Colonic mucosa (tissue), 4 donors: Measurements from ENCODE around the gene DNAH6. TPM values are rescaled to one million over a fixed set of nuclear protein-coding genes. Genes with fewer than 3 reads are reported as not detected.
A peak's percentile ranks its signal among the peaks of the same experiment; 100 is the strongest.

ENCODE experiments used
- DNase-seq: peaks from one replicate; pipeline ENCODE4 v3.0.0-alpha.2; 2020
- H3K27ac ChIP-seq: fragments of 200-600 bp; one replicate; pipeline ENCODE4 v1.8.0; 2021
- H3K27me3 ChIP-seq: fragments of 200-600 bp; one replicate; pipeline ENCODE4 v1.8.0; 2021
- H3K36me3 ChIP-seq: fragments of 200-600 bp; one replicate; pipeline ENCODE4 v1.8.0; 2021
- H3K4me1 ChIP-seq: fragments of 200-600 bp; one replicate; pipeline ENCODE4 v1.8.0; 2021; ENCODE audit warnings: mild to moderate bottlenecking
- H3K4me3 ChIP-seq: fragments of 200-600 bp; one replicate; pipeline ENCODE4 v1.8.0; 2021
- H3K9ac ChIP-seq, 2 donors: one replicate each; pipeline ENCODE4 v1.7.0; 2013; ENCODE audit warnings: control low read depth in 2 of 2, low read depth in 2 of 2, low read length in 2 of 2
- H3K9me3 ChIP-seq: fragments of 200-600 bp; one replicate; pipeline ENCODE4 v1.8.0; 2021
- intact Hi-C: fragments of 100-400 bp; cut with DNase I; formaldehyde crosslinking; loops from one replicate; pipeline ENCODE4 v1.14.1; 2022
- total RNA-seq, 2 donors: library from RNA; stranded (reverse); fragmentation: NEBNext Ultra II Directional in 1 of 2; extraction: Animal tissue kit (Norgen Biotek cat#: 25700) in 1 of 2; gene quantifications; one replicate each; pipeline ENCODE4 v1.2.1, GENCODE V29; 2021
- TF ChIP-seq, protein P1 (sequence below): fragments of 200-600 bp; IDR thresholded peaks from one replicate; pipeline ENCODE4 v1.8.0; 2022; ENCODE audit warnings: antibody characterized with exemption, mild to moderate bottlenecking
- donor health status: healthy.
- donor health status: DM: no; HTN: no; CAD: no.
- donor health status: DM: no; HTN: no; CAD: no.

Gene DNAH6
- total RNA-seq, 2 donors from 2014 or later, result 1.2 to 1.8 TPM

DNA sequence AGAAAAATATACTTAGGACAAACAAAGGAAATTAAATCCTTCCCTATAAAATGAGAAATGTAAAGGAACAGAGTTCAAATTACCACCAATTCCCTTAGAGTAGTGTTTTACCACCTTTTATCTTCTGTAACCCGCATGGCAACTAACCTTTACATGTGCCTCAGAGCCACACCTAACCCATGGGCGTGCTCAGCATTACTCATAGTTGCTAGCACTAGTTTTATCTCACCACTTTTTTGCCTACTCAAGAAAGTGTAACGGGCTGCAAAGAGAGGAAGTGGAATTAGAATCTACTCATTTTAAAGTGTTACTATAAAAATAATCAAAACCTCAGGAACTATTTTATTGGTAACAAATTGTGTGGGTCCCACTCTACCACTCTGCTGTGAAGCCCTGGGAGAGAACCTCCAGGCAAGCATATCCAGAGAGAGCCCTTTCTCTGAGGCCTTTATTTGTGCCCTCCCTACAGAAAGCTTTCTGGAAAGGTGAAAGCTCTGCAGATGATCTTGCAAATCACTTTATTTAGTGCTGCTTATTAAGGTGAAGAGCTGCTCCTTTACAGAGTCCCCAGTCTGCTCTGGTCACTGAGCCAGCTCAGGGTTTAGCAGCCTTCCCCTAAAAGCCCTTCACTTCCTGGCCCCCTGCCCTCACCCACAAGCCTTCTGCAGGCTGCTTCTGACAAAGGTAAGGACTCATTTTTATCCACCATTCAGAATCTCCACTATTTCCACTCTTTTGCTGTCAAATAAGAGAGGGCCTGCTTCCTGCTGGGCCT, 265.8 kb downstream of the DNAH6 start:
- no peaks in the 10 kb centered on the region for H3K36me3 ChIP-seq
- H3K9me3 ChIP-seq, result no peaks in the 10 kb centered on the region
- peak overlapping the region in 1 of 2 donors; percentile 65 for H3K9ac ChIP-seq
- no peaks in the 10 kb centered on the region for H3K27me3 ChIP-seq
- no peak overlapping the region for H3K4me3 ChIP-seq
- peak overlapping the region; percentile 76 for H3K27ac ChIP-seq
- TF ChIP-seq, protein P1, sequence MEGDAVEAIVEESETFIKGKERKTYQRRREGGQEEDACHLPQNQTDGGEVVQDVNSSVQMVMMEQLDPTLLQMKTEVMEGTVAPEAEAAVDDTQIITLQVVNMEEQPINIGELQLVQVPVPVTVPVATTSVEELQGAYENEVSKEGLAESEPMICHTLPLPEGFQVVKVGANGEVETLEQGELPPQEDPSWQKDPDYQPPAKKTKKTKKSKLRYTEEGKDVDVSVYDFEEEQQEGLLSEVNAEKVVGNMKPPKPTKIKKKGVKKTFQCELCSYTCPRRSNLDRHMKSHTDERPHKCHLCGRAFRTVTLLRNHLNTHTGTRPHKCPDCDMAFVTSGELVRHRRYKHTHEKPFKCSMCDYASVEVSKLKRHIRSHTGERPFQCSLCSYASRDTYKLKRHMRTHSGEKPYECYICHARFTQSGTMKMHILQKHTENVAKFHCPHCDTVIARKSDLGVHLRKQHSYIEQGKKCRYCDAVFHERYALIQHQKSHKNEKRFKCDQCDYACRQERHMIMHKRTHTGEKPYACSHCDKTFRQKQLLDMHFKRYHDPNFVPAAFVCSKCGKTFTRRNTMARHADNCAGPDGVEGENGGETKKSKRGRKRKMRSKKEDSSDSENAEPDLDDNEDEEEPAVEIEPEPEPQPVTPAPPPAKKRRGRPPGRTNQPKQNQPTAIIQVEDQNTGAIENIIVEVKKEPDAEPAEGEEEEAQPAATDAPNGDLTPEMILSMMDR, result no peak
- peak; percentile 83 for DNase-seq
- intact Hi-C loops, result no loop called here
- H3K4me1 ChIP-seq, result peaks cover 13% of the 10 kb centered on the region

DNA sequence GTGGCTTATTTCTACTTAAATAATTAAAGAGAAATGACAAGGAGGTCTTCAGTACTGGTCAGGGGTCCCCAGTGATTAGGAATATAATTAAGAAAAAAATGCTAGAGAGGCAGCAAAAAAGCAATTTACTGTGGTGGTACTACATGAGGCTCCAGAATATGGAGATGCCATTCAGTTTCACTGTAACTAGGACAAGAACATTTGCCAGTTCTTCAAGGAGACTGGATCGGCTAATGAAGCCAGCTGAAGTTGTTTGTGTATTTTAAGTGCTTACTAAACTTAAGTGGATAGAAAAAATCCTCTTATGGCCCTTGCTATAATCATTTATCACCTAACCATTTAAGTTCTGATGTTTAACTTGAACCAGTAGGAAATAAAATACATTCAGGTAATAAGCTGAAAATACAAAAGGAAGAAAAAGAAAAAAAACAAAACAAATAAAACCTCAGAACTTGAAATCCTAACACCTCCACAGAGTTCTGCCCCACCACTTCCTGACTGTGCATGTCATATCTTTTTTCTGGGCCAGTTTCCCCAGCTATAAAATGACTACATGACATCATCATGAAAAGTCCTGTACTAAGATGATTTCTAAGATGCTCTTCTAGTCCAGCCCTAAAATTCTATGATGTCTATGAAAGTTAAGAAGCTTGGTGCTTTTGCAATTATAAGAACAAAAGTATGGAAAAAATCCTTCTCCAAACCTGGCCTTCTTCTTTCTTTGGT, 266.6 kb downstream of the DNAH6 start:
- Histone ChIP-seq H3K9ac (peak overlapping the region in 1 of 2 donors; percentile 65), H3K4me1 (peaks cover 13% of the 10 kb centered on the region), H3K27me3 (no peaks in the 10 kb centered on the region), H3K4me3 (no peak overlapping the region), H3K9me3 (no peaks in the 10 kb centered on the region), H3K27ac (peak overlapping the region; percentile 76), H3K36me3 (no peaks in the 10 kb centered on the region)
- TF ChIP-seq, protein P1, result no peak
- intact Hi-C loops, result no loop called here
- DNase-seq, result no peak

DNA sequence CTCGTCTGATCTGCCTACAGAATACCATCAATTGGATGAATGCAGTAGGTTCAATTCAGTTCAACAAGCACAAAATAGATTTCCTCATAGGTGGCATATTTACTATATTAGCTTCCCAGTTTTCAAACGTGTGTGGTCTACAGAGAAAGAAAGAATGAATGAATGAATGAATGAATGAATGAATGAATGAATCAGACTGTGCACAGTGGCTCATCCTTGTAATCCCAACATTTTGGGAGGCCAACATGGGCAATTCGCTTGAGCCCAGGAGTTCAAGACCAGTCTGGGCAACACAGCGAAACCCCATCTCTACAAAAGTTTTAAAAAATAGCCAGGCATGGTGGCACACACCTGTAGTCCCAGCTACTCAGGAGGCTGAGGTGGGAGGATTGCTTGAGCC, 269.7 kb downstream of the DNAH6 start:
- Histone ChIP-seq H3K27ac (no peak overlapping the region), H3K36me3 (no peaks in the 10 kb centered on the region), H3K4me1 (peaks cover 13% of the 10 kb centered on the region), H3K9me3 (no peaks in the 10 kb centered on the region), H3K27me3 (no peaks in the 10 kb centered on the region), H3K9ac (no peak overlapping the region), H3K4me3 (no peak overlapping the region)
- intact Hi-C loops, result no loop called here
- no peak for DNase-seq
- TF ChIP-seq, protein P1, result no peak

DNA sequence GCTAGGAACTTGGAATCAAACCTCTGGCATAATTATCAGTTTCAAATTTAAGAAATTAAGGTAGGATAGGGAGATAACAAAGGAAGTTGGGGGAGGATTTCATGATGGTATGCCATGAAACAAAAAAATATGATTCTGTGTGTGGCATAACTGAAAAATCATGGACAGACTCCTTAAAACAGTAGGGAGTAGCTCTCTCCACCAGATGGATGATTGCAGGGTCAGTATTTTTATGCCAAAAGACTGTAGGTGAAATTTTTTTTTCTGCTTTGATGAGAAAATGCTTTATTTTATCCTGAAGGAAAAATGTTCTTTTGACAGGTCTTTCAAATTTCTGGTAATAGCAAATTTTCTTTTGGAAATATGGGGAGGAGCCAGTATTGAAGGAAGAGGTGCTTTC, 270.3 kb downstream of the DNAH6 start:
- H3K4me3 ChIP-seq, result no peak overlapping the region
- H3K27me3 ChIP-seq, result no peaks in the 10 kb centered on the region
- no peak overlapping the region for H3K9ac ChIP-seq
- no peak for DNase-seq
- intact Hi-C loops, result no loop called here
- no peak overlapping the region for H3K27ac ChIP-seq
- H3K36me3 ChIP-seq, result no peaks in the 10 kb centered on the region
- H3K4me1 ChIP-seq, result peaks cover 8% of the 10 kb centered on the region
- TF ChIP-seq, protein P1, result no peak
- no peaks in the 10 kb centered on the region for H3K9me3 ChIP-seq

DNA sequence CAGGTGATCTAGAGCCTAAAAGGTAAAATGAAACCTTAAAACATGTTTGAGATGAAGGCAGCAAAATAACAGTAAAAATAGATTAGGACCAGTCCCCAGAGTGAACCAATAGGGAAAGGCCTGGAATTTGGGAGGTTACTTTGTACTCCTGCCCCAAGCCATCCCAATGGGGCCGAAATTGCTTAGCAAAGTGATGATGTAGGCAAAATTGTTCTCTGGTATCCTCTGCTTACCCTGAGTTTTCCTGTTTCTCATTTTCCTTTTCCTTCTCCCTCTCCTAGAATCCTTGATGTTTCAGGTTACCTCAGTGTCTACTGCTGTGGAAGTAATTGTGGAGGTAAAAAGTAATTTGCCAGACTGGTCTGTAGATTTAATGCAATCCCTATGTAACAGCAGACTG, 271.7 kb downstream of the DNAH6 start:
- H3K36me3 ChIP-seq, result no peaks in the 10 kb centered on the region
- intact Hi-C loops, result no loop called here
- H3K9me3 ChIP-seq, result no peaks in the 10 kb centered on the region
- no peak overlapping the region for H3K27ac ChIP-seq
- H3K27me3 ChIP-seq, result no peaks in the 10 kb centered on the region
- no peak overlapping the region for H3K9ac ChIP-seq
- H3K4me3 ChIP-seq, result no peak overlapping the region
- no peaks in the 10 kb centered on the region for H3K4me1 ChIP-seq
- no peak for DNase-seq
- TF ChIP-seq, protein P1, result no peak
